Esophagus (tissue), 2 donors: ENCODE measurements around the gene ADAMTS2. TPM values are rescaled to one million over a fixed set of nuclear protein-coding genes. Genes with fewer than 3 reads are reported as not detected.

Source experiments
- H3K27ac ChIP-seq, 2 donors: one replicate each; pipeline ENCODE4 v1.5.1; 2013; ENCODE audit warnings: low read depth in 2 of 2, mild to moderate bottlenecking in 2 of 2, inconsistent platforms in 1 of 2, low read length in 1 of 2, moderate library complexity in 1 of 2
- H3K27me3 ChIP-seq, 2 donors: one replicate each; pipeline ENCODE4 v1.6.1; 2013; ENCODE audit warnings: low read length in 2 of 2, control low read depth in 1 of 2, mild to moderate bottlenecking in 1 of 2; ENCODE audit not compliant: insufficient read depth in 2 of 2, control insufficient read depth in 1 of 2
- H3K36me3 ChIP-seq, 2 donors: one replicate each; pipeline ENCODE4 v1.6.1; 2013; ENCODE audit warnings: low read length in 1 of 2; ENCODE audit not compliant: control insufficient read depth in 2 of 2, insufficient read depth in 2 of 2
- H3K4me1 ChIP-seq, 2 donors: one replicate each; pipeline ENCODE4 v1.6.1; 2013; ENCODE audit warnings: low read length in 1 of 2; ENCODE audit not compliant: control insufficient read depth in 2 of 2, insufficient read depth in 2 of 2
- H3K4me3 ChIP-seq, 2 donors: one replicate each; pipeline ENCODE4 v1.5.1; 2013; ENCODE audit warnings: low read length in 2 of 2, mild to moderate bottlenecking in 2 of 2, low read depth in 1 of 2, moderate library complexity in 1 of 2
- H3K9me3 ChIP-seq, 2 donors: one replicate each; pipeline ENCODE4 v1.6.1; 2013; ENCODE audit warnings: mild to moderate bottlenecking in 2 of 2, low read depth in 1 of 2, low read length in 1 of 2, moderate library complexity in 1 of 2; ENCODE audit not compliant: control insufficient read depth in 2 of 2, insufficient read depth in 1 of 2
- WGBS, 2 donors: extraction: QIAGEN DNeasy Blood & Tissue Kit; methylation state at CpG; one replicate each; pipeline ENCODE4 v1.1.7; 2013; 5-methylcytosine and 5-hydroxymethylcytosine counted together
- polyA plus RNA-seq, 2 donors: library from polyadenylated mRNA; stranded (reverse); fragments of 200-250 nt; gene quantifications; one replicate each; pipeline ENCODE4 v1.2.3, GENCODE V29; 2013
- donor health status: healthy with polysubstance abuse.
- donor health status: Bipolar disorder and iron deficiency.

ADAMTS2 gene
- polyA plus RNA-seq, 2 donors: 1.4 to 1.5 TPM

- WGBS, 2 donors: 72% methylated on average over 16 of the region's 16 CpGs
- H3K27ac ChIP-seq: no peak overlapping the region
Observed at GRCh38 chr5:179378441-179379271, 33.4 kb upstream of the ADAMTS2 start.

DNA sequence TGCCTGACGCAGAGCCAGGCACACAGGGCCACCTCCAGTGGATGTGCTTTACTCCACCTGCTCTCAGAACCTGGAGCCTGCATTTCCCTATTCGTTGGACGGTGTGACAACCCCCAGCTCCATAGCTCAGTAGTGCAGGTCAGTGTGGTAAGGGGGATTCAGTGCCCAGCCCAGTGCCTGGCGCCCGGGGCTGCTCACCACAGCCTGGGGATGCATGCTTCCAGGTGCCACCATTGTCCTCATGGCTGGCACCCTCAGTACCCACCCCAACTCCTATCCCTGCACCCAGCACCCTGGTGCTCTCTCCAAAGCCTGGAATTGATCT is 32.8 kb upstream of the ADAMTS2 start:
- 81 to 93% methylated on average over 5 of the region's 5 CpGs for WGBS, 2 donors
- Histone ChIP-seq H3K4me3 (no peak overlapping the region), H3K27me3 (no peaks in the 10 kb centered on the region), H3K9me3 (peaks cover 0 to 2% of the 10 kb centered on the region in 2 donors), H3K27ac (no peak overlapping the region), H3K4me1 (no peaks in the 10 kb centered on the region), H3K36me3 (no peaks in the 10 kb centered on the region)

More at GRCh38 chr5:179378441-179379271, 33.4 kb upstream of the ADAMTS2 start:
- no peak overlapping the region for H3K4me3 ChIP-seq
- no peaks in the 10 kb centered on the region for H3K4me1 ChIP-seq
- H3K9me3 ChIP-seq: peaks cover 0 to 2% of the 10 kb centered on the region in 2 donors
- no peaks in the 10 kb centered on the region for H3K36me3 ChIP-seq
- H3K27me3 ChIP-seq: no peaks in the 10 kb centered on the region

- no peaks in the 10 kb centered on the region for H3K4me1 ChIP-seq
- H3K4me3 ChIP-seq: no peak overlapping the region
- H3K27me3 ChIP-seq: no peaks in the 10 kb centered on the region
- H3K9me3 ChIP-seq: no peaks in the 10 kb centered on the region
- no peak overlapping the region for H3K27ac ChIP-seq
- WGBS, 2 donors: 84 to 86% methylated on average over 17 of the region's 17 CpGs
- H3K36me3 ChIP-seq: no peaks in the 10 kb centered on the region
Observed at GRCh38 chr5:179377421-179378115, 32.3 kb upstream of the ADAMTS2 start.

- Histone ChIP-seq H3K4me1 (no peaks in the 10 kb centered on the region), H3K27ac (no peak overlapping the region), H3K4me3 (no peak overlapping the region), H3K27me3 (no peaks in the 10 kb centered on the region), H3K36me3 (no peaks in the 10 kb centered on the region), H3K9me3 (no peaks in the 10 kb centered on the region)
- WGBS, 2 donors: 72 to 73% methylated on average over 18 to 19 of the region's 19 CpGs
Observed at GRCh38 chr5:179376701-179377420, 31.6 kb upstream of the ADAMTS2 start.

GRCh38 chr5:179375831-179376365 is 30.6 kb upstream of the ADAMTS2 start:
- no peaks in the 10 kb centered on the region for H3K27me3 ChIP-seq
- no peak overlapping the region for H3K4me3 ChIP-seq
- H3K36me3 ChIP-seq: no peaks in the 10 kb centered on the region
- H3K4me1 ChIP-seq: no peaks in the 10 kb centered on the region
- 66% methylated on average over 2 of the region's 2 CpGs for WGBS, 2 donors
- no peak overlapping the region for H3K27ac ChIP-seq
- H3K9me3 ChIP-seq: no peaks in the 10 kb centered on the region

GRCh38 chr5:179375236-179375685 is 30.0 kb upstream of the ADAMTS2 start:
- Histone ChIP-seq H3K4me3 (no peak overlapping the region), H3K4me1 (no peaks in the 10 kb centered on the region), H3K27ac (no peak overlapping the region), H3K27me3 (no peaks in the 10 kb centered on the region), H3K9me3 (no peaks in the 10 kb centered on the region), H3K36me3 (no peaks in the 10 kb centered on the region)
- WGBS, 2 donors: 70 to 78% methylated on average over 3 of the region's 3 CpGs

DNA sequence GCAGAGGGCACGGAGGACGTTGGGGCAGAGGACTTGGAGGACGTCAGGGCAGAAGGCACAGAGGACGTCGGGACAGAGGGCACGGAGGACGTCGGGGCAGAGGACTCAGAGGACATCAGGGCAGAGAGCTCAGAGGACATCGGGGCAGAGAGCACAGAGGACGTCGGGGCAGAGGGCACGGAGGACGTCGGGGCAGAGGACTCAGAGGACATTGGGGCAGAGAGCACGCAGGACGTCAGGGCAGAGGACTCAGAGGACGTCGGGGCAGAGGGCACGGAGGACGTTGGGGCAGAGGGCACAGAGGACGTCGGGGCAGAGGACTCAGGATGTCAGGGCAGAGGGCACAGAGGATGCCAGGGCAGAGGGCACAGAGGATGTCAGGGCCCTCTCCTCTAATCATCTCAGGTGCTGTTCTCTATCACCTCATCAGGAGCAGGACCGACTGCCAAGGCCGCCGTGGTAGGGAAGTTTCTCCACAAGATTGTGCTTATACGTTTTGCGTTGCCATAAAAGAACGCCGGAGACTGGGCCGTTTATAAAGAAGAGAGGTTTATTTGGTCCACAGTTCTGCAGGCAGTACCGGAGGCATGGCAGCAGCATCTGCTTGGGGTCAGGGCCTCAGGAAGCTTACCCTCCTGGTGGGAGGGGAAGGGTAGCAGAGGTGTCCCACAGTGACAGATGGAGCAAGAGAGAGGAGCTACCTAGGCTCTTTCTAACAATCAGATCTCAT is 29.4 kb upstream of the ADAMTS2 start:
- no peaks in the 10 kb centered on the region for H3K36me3 ChIP-seq
- H3K27ac ChIP-seq: no peak overlapping the region
- 88 to 91% methylated on average over 31 of the region's 31 CpGs for WGBS, 2 donors
- H3K4me1 ChIP-seq: no peaks in the 10 kb centered on the region
- H3K27me3 ChIP-seq: no peaks in the 10 kb centered on the region
- no peak overlapping the region for H3K4me3 ChIP-seq
- H3K9me3 ChIP-seq: no peaks in the 10 kb centered on the region

- 79 to 86% methylated on average over 20 of the region's 20 CpGs for WGBS, 2 donors
- H3K4me3 ChIP-seq: no peak overlapping the region
- no peaks in the 10 kb centered on the region for H3K27me3 ChIP-seq
- no peaks in the 10 kb centered on the region for H3K9me3 ChIP-seq
- no peak overlapping the region for H3K27ac ChIP-seq
- no peaks in the 10 kb centered on the region for H3K4me1 ChIP-seq
- H3K36me3 ChIP-seq: no peaks in the 10 kb centered on the region
Observed at GRCh38 chr5:179373961-179374505, 28.8 kb upstream of the ADAMTS2 start.
